ENCODE data around the gene MYO7A.

The MYO7A gene

GRCh38 chr11:77230878-77231605 lies 103.0 kb downstream of the MYO7A start:
- no peak for DNase-seq

- no peak for DNase-seq
Measured at GRCh38 chr11:77231800-77232199, 103.8 kb downstream of the MYO7A start.

GRCh38 chr11:77232242-77232641 lies 104.2 kb downstream of the MYO7A start:
- no peak for DNase-seq

- no peak for DNase-seq
Measured at GRCh38 chr11:77233011-77233410, 105.0 kb downstream of the MYO7A start.

GRCh38 chr11:77236901-77237300 lies 108.9 kb downstream of the MYO7A start:
- no peak for DNase-seq

GRCh38 chr11:77244277-77245027 lies 116.4 kb downstream of the MYO7A start:
- DNase-seq, result no peak

GRCh38 chr11:77249427-77249826 lies 121.4 kb downstream of the MYO7A start:
- DNase-seq, result no peak

- DNase-seq, result no peak
Measured at GRCh38 chr11:77250881-77251640, 123.0 kb downstream of the MYO7A start.

GRCh38 chr11:77252555-77253270 lies 124.7 kb downstream of the MYO7A start:
- no peak for DNase-seq

- DNase-seq, result no peak
Measured at GRCh38 chr11:77253690-77254089, 125.6 kb downstream of the MYO7A start.

- DNase-seq, result no peak
Measured at GRCh38 chr11:77259641-77260040, 131.6 kb downstream of the MYO7A start.

- no peak for DNase-seq
Measured at GRCh38 chr11:77262803-77263202, 134.8 kb downstream of the MYO7A start.
